HG03457 (cell line): ENCODE data around the gene KDM2A.

Source experiments
- ATAC-seq: cut with Tn5 transposase; IDR thresholded peaks from one replicate; pipeline ENCODE4 v1.9.1; 2021; ENCODE audit warnings: moderate number of reproducible peaks; ENCODE audit not compliant: unreplicated experiment

KDM2A gene

GRCh38 chr11:67300256-67300755 is 181.2 kb downstream of the KDM2A start:
- no peak for ATAC-seq

GRCh38 chr11:67300756-67301312 is 181.8 kb downstream of the KDM2A start:
- ATAC-seq: no peak

- ATAC-seq: no peak
Measured at GRCh38 chr11:67301313-67301921, 182.4 kb downstream of the KDM2A start.

- no peak for ATAC-seq
Measured at GRCh38 chr11:67301951-67302516, 183.0 kb downstream of the KDM2A start.

GRCh38 chr11:67302571-67303131 is 183.6 kb downstream of the KDM2A start:
- no peak for ATAC-seq

- no peak for ATAC-seq
Measured at GRCh38 chr11:67303132-67303834, 184.2 kb downstream of the KDM2A start, which contains the start of gene SSH3. SSH3 (plus strand) TSS chr11:67303530; CDS start chr11:67303626, 96 bp downstream.

- ATAC-seq: no peak
Measured at GRCh38 chr11:67303835-67304411, 184.9 kb downstream of the KDM2A start.

- no peak for ATAC-seq
Measured at GRCh38 chr11:67304511-67305113, 185.5 kb downstream of the KDM2A start.

DNA sequence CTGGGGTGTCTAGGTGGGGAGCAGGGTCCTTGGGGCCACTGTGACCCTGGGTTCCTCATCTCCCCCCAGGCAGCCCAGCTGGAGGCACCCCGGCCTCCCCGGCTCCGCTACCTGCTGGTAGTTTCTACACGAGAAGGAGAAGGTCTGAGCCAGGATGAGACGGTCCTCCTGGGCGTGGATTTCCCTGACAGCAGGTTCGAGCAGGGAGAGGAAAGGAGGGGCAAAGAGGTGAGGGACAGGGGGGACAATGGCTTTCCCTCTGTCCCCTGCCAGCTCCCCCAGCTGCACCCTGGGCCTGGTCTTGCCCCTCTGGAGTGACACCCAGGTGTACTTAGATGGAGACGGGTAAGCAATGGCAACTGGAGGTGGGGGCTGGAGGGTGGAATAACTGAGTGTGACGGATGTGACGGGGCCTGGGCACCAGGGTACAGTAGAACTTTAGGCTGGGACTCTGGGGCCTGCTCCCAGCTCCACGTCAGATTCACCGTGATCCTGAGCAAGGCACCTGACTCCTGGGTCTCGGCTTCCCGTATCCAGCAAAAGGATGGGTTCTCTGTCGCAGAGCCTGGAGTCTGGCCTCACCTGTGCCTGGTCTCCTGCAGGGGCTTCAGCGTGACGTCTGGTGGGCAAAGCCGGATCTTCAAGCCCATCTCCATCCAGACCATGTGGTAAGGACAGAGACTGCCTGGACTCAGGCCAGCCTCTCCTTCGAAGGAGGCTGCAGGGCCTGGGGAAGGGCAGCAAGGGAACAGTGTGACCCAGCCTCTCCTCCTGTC is 187.9 kb downstream of the KDM2A start:
- ATAC-seq: no peak

GRCh38 chr11:67307545-67308001 is 188.5 kb downstream of the KDM2A start:
- ATAC-seq: no peak
